Motor neuron (in vitro differentiated cells): ENCODE results near the gene RBCK1. TPM values are rescaled to one million over a fixed set of nuclear protein-coding genes. Genes with fewer than 3 reads are reported as not detected.
"Not testable (repeated sequence)": the region's sequence is repeated elsewhere in the genome, so short reads cannot be mapped to it uniquely, and the experiment has no call there.

Source experiments
- ATAC-seq, 8 experiments: fragments of 200-7000 bp; cut with Tn5 transposase; replicated peaks in 6 of 8; 2 replicates each; pipeline ENCODE4 v1.8.0; 2021; ENCODE audit warnings: mild to moderate bottlenecking in 8 of 8, moderate library complexity in 8 of 8
- H3K27ac ChIP-seq, 2 donors: fragments of 250-450 bp; sonication (Bioruptor Pico); 2 replicates each; pipeline ENCODE4 v1.9.0; 2021; ENCODE audit warnings: antibody characterized with exemption in 2 of 2, mild to moderate bottlenecking in 2 of 2, moderate library complexity in 1 of 2
- H3K4me1 ChIP-seq, 2 donors: fragments of 250-450 bp; sonication (Bioruptor Pico); replicated peaks in 1 of 2; 2 replicates each; pipeline ENCODE4 v1.6.1; 2021; ENCODE audit warnings: antibody characterized with exemption in 2 of 2, mild to moderate bottlenecking in 2 of 2, moderate library complexity in 1 of 2
- H3K4me3 ChIP-seq, 5 donors: fragments of 250-450 bp; sonication (Bioruptor Pico); 2 replicates each; pipeline ENCODE4 v1.9.0; 2021; ENCODE audit warnings: antibody characterized with exemption in 5 of 5, mild to moderate bottlenecking in 5 of 5, moderate library complexity in 4 of 5
- WGBS, 10 experiments: fragments of 450-650 bp; shearing (Covaris generic); methylation state at CpG; one replicate each; pipeline ENCODE4 v1.0.0; 2022; 5-methylcytosine and 5-hydroxymethylcytosine counted together
- in situ Hi-C, 9 experiments: fragments of 400-800 bp; cut with MboI; loops; one replicate each; pipeline ENCODE4 v1.15.0; 2021; ENCODE audit warnings: low sequenced_read_pairs in 9 of 9, low pct_unique_long_range_greater_than_20kb in 2 of 9; ENCODE audit not compliant: unreplicated experiment in 9 of 9
- total RNA-seq, 8 experiments: library from RNA; unstranded; fragments of 300-600 nt; gene quantifications; 2 replicates each; pipeline versions ENCODE4 v1.2.3 to v1.2.4, GENCODE V29; 2022

RBCK1 gene
- total RNA-seq, 8 experiments from 2014 or later, result 24.7 to 101 (median 45.5) TPM

GRCh38 chr20:472137-472846, 64.2 kb downstream of the RBCK1 start:
- no peak overlapping the region for H3K4me3 ChIP-seq
- in situ Hi-C loops, result no loop called here
- ATAC-seq, result no peak
- no peak overlapping the region for H3K27ac ChIP-seq
- WGBS, 10 experiments, result 73 to 100% (median 94%) methylated on average over 1 to 6 of the region's 9 CpGs; no CpG with 5 or more reads in 2 of the 10 experiments
- H3K4me1 ChIP-seq, result no peaks in the 10 kb centered on the region

GRCh38 chr20:472889-473292, 64.8 kb downstream of the RBCK1 start:
- Histone ChIP-seq H3K4me1 (peaks cover 0 to under 1% of the 10 kb centered on the region in 2 donors), H3K27ac (no peak overlapping the region), H3K4me3 (no peak overlapping the region)
- in situ Hi-C loops, result no loop called here
- 86 to 100% (median 100%) methylated on average over 1 of the region's 1 CpG; no CpG with 5 or more reads in 5 of the 10 experiments for WGBS, 10 experiments
- ATAC-seq, result no peak

DNA sequence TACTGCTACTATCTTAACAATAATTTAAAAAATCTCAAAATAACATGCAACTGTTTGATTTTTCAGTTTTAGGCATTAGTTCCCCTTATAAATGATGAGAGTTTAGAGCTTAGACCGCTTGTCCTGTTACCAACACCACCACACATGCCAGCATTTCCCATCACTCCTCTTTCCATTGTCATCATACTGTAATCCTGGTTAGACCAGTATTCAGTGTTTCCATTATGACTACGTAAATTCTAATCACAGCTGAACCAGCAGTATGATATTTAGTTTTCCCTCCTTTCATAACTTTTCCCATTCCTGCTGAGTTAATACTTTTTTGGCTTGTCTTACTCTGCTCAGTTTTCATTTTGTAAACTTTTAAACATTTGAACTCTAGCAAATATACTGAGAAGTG, 66.5 kb downstream of the RBCK1 start:
- H3K4me1 ChIP-seq, result peaks cover 7 to 14% of the 10 kb centered on the region in 2 donors
- H3K4me3 ChIP-seq, result no peak overlapping the region
- in situ Hi-C loops, result no loop called here
- H3K27ac ChIP-seq, result no peak overlapping the region
- WGBS, 10 experiments, result 50 to 100% (median 100%) methylated on average over 1 to 2 of the region's 2 CpGs
- no peak for ATAC-seq

GRCh38 chr20:475463-476357, 67.6 kb downstream of the RBCK1 start:
- no peak overlapping the region for H3K4me3 ChIP-seq
- ATAC-seq, result peak in 1 of 8 experiments; percentile 28
- H3K27ac ChIP-seq, result no peak overlapping the region
- 57 to 100% (median 87%) methylated on average over 1 to 6 of the region's 6 CpGs; no CpG with 5 or more reads in 1 of the 10 experiments for WGBS, 10 experiments
- in situ Hi-C loops, result no loop called here
- peaks cover 7 to 17% of the 10 kb centered on the region in 2 donors for H3K4me1 ChIP-seq

DNA sequence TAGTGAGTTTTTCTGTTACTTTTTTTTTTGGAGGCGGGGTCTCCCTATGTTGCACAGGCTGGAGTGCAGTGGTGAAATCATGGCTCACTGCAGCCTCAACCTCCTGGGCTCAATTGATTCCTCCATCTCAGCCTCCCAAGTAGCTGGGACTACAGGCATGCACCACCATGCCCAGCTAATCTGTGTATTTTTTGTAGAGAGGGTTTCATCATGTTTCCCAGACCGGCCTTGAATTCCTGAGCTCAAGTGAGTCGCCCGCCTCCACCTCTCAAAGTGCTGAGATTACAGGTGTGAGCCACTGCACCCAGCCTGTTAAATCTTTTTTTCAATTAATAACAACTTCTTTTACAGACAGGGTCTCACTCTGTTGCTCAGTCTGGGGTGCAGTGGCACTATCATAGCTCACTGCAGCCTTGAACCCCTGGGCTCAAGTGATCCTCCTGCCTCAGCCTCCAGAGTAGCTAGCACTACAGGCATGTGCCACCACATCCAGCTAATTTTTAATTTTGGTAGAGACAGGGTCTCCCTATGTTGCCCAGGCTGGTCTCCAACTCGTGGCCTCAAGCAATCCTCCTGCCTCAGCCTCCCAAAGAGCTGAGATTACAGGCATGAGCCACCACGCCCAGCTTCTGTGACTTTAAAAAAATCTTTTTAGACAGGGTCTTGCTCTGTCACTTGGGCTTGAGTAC, 68.6 kb downstream of the RBCK1 start:
- 40 to 100% (median 100%) methylated on average over 1 to 5 of the region's 6 CpGs; no CpG with 5 or more reads in 4 of the 10 experiments for WGBS, 10 experiments
- in situ Hi-C loops, ATAC-seq, H3K27ac ChIP-seq, H3K4me3 ChIP-seq: not testable (repeated sequence)
- H3K4me1 ChIP-seq, result peaks cover 7 to 24% of the 10 kb centered on the region in 2 donors

GRCh38 chr20:478010-478948, 70.2 kb downstream of the RBCK1 start:
- WGBS, 10 experiments, result 72 to 100% (median 94%) methylated on average over 1 to 8 of the region's 8 CpGs
- Histone ChIP-seq H3K27ac (peak overlapping the region in 1 of 2 donors; percentile 7), H3K4me3 (no peak overlapping the region), H3K4me1 (peaks cover 7 to 32% of the 10 kb centered on the region in 2 donors)
- in situ Hi-C loops, result no loop called here
- peak in 6 of 8 experiments; percentile 8 to 76 (median 58) for ATAC-seq

DNA sequence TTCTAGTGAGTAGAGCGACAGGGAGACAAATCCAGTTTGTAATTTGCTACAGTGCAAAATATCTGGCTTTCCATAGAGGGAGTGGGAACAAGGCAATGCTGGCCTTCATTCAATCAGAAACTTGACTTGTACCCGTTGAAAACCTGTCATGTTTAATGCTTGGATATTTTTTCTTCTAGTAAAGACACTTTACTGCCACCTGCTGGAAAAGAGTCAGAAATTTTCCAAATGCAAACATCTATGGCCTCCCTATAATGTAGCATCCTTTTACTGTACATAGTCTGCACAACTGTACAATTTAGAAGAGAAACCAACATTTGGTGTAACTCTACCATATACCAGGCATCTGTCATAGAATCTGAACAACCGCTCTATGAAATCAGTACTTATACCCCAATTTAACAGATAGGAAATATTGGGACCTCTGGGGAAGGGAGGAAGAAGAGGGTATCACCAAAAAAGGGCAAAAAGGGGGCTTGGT, 70.9 kb downstream of the RBCK1 start:
- Histone ChIP-seq H3K4me1 (peaks cover 7 to 32% of the 10 kb centered on the region in 2 donors), H3K4me3 (no peak overlapping the region), H3K27ac (peak overlapping the region in 1 of 2 donors; percentile 7)
- in situ Hi-C loops, result no loop called here
- peak; percentile 41 to 79 (median 62) for ATAC-seq
- WGBS, 10 experiments, result 40 to 86% (median 65%) methylated on average over 1 to 3 of the region's 3 CpGs

- Histone ChIP-seq H3K4me3 (no peak overlapping the region), H3K27ac (no peak overlapping the region), H3K4me1 (peaks cover 7 to 32% of the 10 kb centered on the region in 2 donors)
- peak in 3 of 8 experiments; percentile 34 to 79 (median 46) for ATAC-seq
- in situ Hi-C loops, result no loop called here
- 0 to 100% (median 83%) methylated on average over 1 to 2 of the region's 2 CpGs; no CpG with 5 or more reads in 1 of the 10 experiments for WGBS, 10 experiments
Measured at GRCh38 chr20:479487-479886, 71.4 kb downstream of the RBCK1 start.

- in situ Hi-C loops, result no loop called here
- Histone ChIP-seq H3K4me3 (no peak overlapping the region), H3K4me1 (peaks cover 7 to 32% of the 10 kb centered on the region in 2 donors), H3K27ac (no peak overlapping the region)
- no peak for ATAC-seq
- WGBS, 10 experiments, result 71 to 100% (median 90%) methylated on average over 1 to 3 of the region's 3 CpGs; no CpG with 5 or more reads in 3 of the 10 experiments
Measured at GRCh38 chr20:480044-480443, 71.9 kb downstream of the RBCK1 start.

DNA sequence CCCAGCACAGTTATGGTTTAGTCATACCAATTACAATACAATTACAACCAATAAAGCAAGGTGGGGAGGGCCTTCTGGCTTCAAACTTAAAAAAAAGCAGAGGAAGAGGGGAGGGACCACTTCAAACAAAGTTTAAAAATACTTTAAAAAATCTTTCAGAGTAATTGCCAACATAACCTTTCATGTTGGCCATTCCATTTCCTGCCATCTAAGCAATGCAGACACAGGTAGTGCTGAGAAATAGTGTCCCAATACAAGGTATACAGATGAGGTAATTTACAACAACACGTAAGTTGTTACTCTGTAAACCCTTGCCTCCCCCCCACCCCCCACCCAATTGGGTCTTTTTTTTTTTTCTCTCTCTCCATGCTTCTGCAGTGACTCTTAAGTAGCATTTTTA, 73.1 kb downstream of the RBCK1 start:
- in situ Hi-C loops, result no loop called here
- 100% methylated on average over 1 of the region's 1 CpG; no CpG with 5 or more reads in 8 of the 10 experiments for WGBS, 10 experiments
- no peak overlapping the region for H3K4me3 ChIP-seq
- ATAC-seq, result no peak
- no peak overlapping the region for H3K27ac ChIP-seq
- H3K4me1 ChIP-seq, result peaks cover 7 to 32% of the 10 kb centered on the region in 2 donors
